SJCRH30 (cell line): Measurements from ENCODE around the gene CRACR2A. TPM values are rescaled to one million over a fixed set of nuclear protein-coding genes. Genes with fewer than 3 reads are reported as not detected.

Experiments
- total RNA-seq: library from RNA; depleted of rRNA; stranded (reverse); fragments of >200 nt; shearing (Covaris generic); gene quantifications from 2 replicates; pipeline ENCODE4 v1.2.3, GENCODE V29; 2014; rRNA removed

CRACR2A gene
- total RNA-seq, 1 experiment from 2014 or later, result 16.1 TPM

Other genes with a start within 250 kb of the CRACR2A start
- gene PARP11, start 120.3 kb upstream of the CRACR2A start, total RNA-seq, result 13.0 and 13.4 TPM in 2 replicates